KMS-11 (cell line): ENCODE measurements around the gene OR8S1.

Experiments
- H2AFZ ChIP-seq: fragments of 200-600 bp; sonication (generic); 2 replicates; pipeline ENCODE4 v1.6.1; 2016; ENCODE audit warnings: antibody characterized with exemption, mixed run types, low read depth
- H3K27ac ChIP-seq: fragments of 200-600 bp; sonication (generic); 2 replicates; pipeline ENCODE4 v1.6.1; 2016; ENCODE audit warnings: mild to moderate bottlenecking, mixed run types
- H3K27me3 ChIP-seq: fragments of 200-600 bp; sonication (generic); 2 replicates; pipeline ENCODE4 v1.6.1; 2017; ENCODE audit warnings: mild to moderate bottlenecking, low read depth, mixed run types, moderate library complexity; ENCODE audit not compliant: insufficient read depth
- H3K36me3 ChIP-seq: fragments of 200-600 bp; sonication (generic); 2 replicates; pipeline ENCODE4 v1.6.1; 2017; ENCODE audit warnings: mild to moderate bottlenecking, mixed run types; ENCODE audit not compliant: insufficient read depth
- H3K4me1 ChIP-seq: fragments of 200-600 bp; sonication (generic); 2 replicates; pipeline ENCODE4 v1.6.1; 2016; ENCODE audit warnings: mild to moderate bottlenecking, low read depth, mixed run types; ENCODE audit not compliant: poor library complexity, severe bottlenecking
- H3K4me2 ChIP-seq: fragments of 200-600 bp; sonication (generic); 2 replicates; pipeline ENCODE4 v1.7.0; 2016; ENCODE audit warnings: mild to moderate bottlenecking, mixed run types
- H3K4me3 ChIP-seq: fragments of 200-600 bp; sonication (generic); IDR thresholded peaks from 2 replicates; pipeline ENCODE4 v1.6.1; 2017; ENCODE audit warnings: low read depth, low read length, mixed read lengths; ENCODE audit not compliant: insufficient read depth
- H3K79me2 ChIP-seq: fragments of 200-600 bp; sonication (generic); 2 replicates; pipeline ENCODE4 v1.6.1; 2016; ENCODE audit warnings: low read depth, mixed run types; ENCODE audit not compliant: insufficient read depth
- H3K9ac ChIP-seq: fragments of 200-600 bp; sonication (generic); 2 replicates; pipeline ENCODE4 v1.6.1; 2016; ENCODE audit warnings: mild to moderate bottlenecking, mixed run types
- H4K20me1 ChIP-seq: fragments of 200-600 bp; sonication (generic); 2 replicates; pipeline ENCODE4 v1.6.1; 2016; ENCODE audit warnings: mild to moderate bottlenecking, mixed run types; ENCODE audit not compliant: insufficient read depth
- TF ChIP-seq, protein P1 (sequence below): fragments of 200-600 bp; sonication (generic); conservative IDR thresholded peaks from 2 replicates; pipeline ENCODE4 v1.6.1; 2017; ENCODE audit warnings: low read depth, mild to moderate bottlenecking, antibody characterized with exemption, low read length, moderate library complexity, mixed read lengths

OR8S1 gene

DNA sequence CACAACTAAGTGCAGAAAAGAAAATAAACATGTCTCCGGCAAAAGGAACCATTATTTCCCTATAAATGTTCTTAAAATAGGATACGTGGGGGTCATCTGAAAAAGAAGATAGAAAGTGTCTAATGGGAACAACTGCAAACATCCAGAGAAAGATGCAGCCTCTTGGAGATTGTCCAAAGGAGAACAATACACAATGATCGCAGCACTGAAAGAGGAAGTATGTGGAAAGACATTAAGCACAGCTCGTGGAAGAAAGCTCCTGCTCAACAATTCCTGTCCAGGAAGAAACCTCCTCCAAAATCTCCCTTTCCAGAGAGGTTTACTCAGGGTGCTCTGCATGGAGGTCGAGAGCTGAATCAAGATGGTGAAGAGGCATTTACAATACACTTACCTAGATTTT, 46.9 kb downstream of the OR8S1 start:
- no peak overlapping the region for H3K4me3 ChIP-seq
- H2AFZ ChIP-seq = no peak overlapping the region
- no peaks in the 10 kb centered on the region for H3K36me3 ChIP-seq
- no peak overlapping the region for H3K27ac ChIP-seq
- H4K20me1 ChIP-seq = no peaks in the 10 kb centered on the region
- H3K4me1 ChIP-seq = no peaks in the 10 kb centered on the region
- TF ChIP-seq, protein P1, sequence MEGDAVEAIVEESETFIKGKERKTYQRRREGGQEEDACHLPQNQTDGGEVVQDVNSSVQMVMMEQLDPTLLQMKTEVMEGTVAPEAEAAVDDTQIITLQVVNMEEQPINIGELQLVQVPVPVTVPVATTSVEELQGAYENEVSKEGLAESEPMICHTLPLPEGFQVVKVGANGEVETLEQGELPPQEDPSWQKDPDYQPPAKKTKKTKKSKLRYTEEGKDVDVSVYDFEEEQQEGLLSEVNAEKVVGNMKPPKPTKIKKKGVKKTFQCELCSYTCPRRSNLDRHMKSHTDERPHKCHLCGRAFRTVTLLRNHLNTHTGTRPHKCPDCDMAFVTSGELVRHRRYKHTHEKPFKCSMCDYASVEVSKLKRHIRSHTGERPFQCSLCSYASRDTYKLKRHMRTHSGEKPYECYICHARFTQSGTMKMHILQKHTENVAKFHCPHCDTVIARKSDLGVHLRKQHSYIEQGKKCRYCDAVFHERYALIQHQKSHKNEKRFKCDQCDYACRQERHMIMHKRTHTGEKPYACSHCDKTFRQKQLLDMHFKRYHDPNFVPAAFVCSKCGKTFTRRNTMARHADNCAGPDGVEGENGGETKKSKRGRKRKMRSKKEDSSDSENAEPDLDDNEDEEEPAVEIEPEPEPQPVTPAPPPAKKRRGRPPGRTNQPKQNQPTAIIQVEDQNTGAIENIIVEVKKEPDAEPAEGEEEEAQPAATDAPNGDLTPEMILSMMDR = no peak
- no peaks in the 10 kb centered on the region for H3K27me3 ChIP-seq
- H3K9ac ChIP-seq = no peak overlapping the region
- H3K4me2 ChIP-seq = no peak overlapping the region
- H3K79me2 ChIP-seq = no peaks in the 10 kb centered on the region
